SH-SY5Y (cell line): ENCODE measurements around the gene COMP.

Experiments
- GATA2 ChIP-seq: IDR thresholded peaks from 2 replicates; pipeline ENCODE4 v1.6.1; 2011; ENCODE audit warnings: mild to moderate bottlenecking, low read depth, low read length
- GATA3 ChIP-seq: IDR thresholded peaks from 2 replicates; pipeline ENCODE4 v1.6.1; 2011; ENCODE audit warnings: low read depth, mild to moderate bottlenecking, low read length, moderate library complexity

DNA sequence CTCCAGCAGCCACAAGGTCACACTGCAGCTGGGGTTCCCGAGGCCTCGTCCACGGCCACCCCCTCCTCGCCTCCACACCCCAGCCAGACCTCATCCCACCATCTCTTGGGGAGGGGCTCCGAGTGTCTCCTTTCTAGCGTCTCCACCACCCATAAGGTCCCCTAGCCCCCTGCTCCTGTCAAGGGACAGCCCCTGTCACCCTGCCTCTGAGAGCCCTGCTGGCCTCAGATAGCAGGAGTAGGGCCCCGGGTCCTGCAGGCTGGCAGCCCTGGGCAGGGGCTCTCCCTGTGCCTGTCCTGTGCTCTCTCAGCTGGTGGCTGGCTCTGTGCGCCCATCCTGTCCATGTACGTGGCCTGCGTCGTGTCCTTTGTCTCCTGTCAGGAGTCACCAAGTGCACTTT lies 17.0 kb downstream of the COMP start:
- TF ChIP-seq GATA3, result no peak
- TF ChIP-seq GATA2, result no peak
